ENCODE data around the gene PCID2. TPM values are rescaled to one million over a fixed set of nuclear protein-coding genes. Genes with fewer than 3 reads are reported as not detected.
"Not testable (repeated sequence)": the region's sequence is repeated elsewhere in the genome, so short reads cannot be mapped to it uniquely, and the experiment has no call there.

Gene PCID2
- 10 to 100 TPM; 26.8 to 51.6 (median 35.0) TPM for total RNA-seq
- long read RNA-seq, donor 1, transcript PCID2-202 (14 exons, 1,898 nt), result major isoform, 35 of 60 reads
- long read RNA-seq, donor 1, transcript PCID2-206 (15 exons, 1,671 nt), result minor isoform, 8 of 60 reads
- long read RNA-seq, donor 1, partial matches to known transcripts, result 0 of 60 reads
- long read RNA-seq, donor 1, other reads (novel, unspliced or antisense), result 13 of 60 reads
- long read RNA-seq, donor 2, transcript PCID2-202 (14 exons, 1,898 nt), result major isoform, 11 of 26 reads
- long read RNA-seq, donor 2, partial matches to known transcripts, result 2 of 26 reads
- long read RNA-seq, donor 2, other reads (novel, unspliced or antisense), result 3 of 26 reads

DNA sequence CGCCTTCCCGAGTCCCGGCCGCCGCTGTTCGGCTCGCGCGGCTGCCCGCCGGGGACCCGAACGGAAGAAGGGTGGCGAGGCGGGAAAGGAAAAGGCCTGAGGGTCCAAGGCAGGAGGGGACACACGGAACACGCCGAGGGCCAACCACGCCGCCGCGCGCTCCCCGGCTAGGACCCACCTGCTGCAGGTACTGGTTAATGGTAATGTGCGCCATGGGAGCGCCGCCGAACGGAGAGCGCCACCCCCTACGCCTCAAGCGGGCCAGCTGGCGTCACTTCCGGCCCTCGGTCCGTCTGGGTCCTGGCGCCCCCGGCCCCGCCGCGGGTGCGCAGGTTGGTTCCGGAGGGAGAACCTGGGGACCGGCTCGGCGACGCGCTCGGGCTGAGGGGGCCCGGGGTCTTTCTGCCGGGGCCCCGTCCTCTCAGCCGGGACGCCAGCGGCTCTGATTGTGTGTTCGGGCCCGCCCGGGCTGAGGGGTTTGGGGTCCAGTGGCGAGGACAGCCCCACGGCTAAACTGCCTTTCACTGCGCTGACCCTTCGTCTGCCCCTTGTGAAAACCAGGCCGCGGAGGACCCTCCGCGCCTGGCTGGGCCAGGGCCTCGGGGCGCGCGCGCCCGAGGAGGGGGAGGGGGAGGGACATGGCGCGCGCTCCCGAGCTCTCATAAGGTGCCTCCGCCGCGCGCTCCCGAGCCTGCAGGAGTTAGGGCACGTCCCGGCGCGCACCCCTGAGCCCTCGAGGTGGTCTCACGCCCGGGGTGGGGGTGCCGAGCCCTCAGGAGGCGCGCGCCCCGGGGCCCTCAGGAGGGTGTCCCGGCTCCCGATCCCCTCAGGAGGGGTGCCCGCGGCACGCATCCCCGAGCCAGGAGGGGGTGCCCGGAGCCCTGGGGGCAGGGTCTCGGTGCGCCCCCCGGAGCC is at the start of gene PCID2:
TSS of gene PCID2 (minus strand) at position 249 of the 915 bp plus-strand sequence. CDS start at position 214, 35 bp downstream.
- TF ChIP-seq, protein P1, sequence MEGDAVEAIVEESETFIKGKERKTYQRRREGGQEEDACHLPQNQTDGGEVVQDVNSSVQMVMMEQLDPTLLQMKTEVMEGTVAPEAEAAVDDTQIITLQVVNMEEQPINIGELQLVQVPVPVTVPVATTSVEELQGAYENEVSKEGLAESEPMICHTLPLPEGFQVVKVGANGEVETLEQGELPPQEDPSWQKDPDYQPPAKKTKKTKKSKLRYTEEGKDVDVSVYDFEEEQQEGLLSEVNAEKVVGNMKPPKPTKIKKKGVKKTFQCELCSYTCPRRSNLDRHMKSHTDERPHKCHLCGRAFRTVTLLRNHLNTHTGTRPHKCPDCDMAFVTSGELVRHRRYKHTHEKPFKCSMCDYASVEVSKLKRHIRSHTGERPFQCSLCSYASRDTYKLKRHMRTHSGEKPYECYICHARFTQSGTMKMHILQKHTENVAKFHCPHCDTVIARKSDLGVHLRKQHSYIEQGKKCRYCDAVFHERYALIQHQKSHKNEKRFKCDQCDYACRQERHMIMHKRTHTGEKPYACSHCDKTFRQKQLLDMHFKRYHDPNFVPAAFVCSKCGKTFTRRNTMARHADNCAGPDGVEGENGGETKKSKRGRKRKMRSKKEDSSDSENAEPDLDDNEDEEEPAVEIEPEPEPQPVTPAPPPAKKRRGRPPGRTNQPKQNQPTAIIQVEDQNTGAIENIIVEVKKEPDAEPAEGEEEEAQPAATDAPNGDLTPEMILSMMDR (IDR thresholded peaks at IDR 0.05), result no peak
- Histone ChIP-seq H3K4me1 (ENCODE audit: low read depth) (peaks cover 20% of the 10 kb centered on the region), H3K4me3 (peak within 1 kb of the TSS; percentile 93), H3K9me3 (no peaks in the 10 kb centered on the region), H3K36me3 (ENCODE audit: low read depth) (no peaks in the 10 kb centered on the region)
- ATAC-seq (peak; percentile 93), DNase-seq (peak; percentile 90 to 94 (median 94))
- intact Hi-C loops (cut with DNase I, micrococcal nuclease), result no loop called here

DNA sequence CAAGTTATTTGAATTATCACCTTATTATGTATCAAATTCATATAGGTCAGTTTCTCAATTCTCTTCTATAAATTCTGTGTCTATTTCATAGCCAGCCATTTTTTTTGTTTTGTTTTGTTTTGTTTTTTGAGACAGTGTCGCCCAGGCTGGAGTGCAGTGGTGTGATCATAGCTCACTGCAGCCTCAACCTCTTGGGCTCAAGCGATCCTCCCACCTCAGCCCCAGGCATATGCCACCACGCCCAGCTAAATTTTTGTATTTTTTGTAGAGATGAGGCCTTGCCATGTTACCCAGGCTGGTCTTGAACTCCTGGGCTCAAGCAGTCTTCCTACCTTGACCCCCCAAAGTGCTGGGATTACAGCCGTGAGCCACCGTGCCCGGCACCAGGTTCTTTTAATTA is 49.4 kb upstream of the PCID2 start:
- DNase-seq; ATAC-seq; H3K4me3 ChIP-seq; H3K9me3 ChIP-seq; H3K4me1 ChIP-seq (ENCODE audit: low read depth); intact Hi-C loops (cut with DNase I, micrococcal nuclease): not testable (repeated sequence)
- H3K36me3 ChIP-seq (ENCODE audit: low read depth), result peaks cover 18% of the 10 kb centered on the region

DNA sequence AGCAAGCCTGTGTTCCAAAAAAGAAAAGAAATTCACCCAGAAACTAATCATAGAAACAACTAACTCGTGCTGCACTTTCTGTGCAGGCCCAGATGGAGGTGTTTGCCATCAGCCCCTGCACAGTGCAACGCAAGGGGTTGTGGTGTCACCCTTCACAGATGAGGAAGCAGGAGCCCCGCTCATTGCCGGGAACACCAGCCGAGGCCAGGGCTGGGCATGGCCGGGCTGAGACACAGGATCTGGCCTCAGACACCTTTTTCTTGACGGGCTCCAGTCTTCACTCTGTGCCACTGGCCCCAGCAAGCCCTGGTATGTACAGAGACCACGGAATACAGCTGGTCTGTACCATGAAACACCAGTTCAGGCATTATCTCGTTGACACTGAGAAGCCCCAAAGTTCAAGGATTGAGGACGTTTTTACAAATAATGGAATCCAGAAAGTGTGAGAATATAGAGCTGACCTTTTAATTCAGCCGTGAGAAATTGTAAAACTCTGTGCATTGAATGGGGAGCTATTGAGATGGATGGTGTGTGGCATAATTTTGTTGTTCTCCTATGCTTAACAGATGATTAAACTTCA is 44.1 kb upstream of the PCID2 start:
- no peaks in the 10 kb centered on the region for H3K36me3 ChIP-seq (ENCODE audit: low read depth)

DNA sequence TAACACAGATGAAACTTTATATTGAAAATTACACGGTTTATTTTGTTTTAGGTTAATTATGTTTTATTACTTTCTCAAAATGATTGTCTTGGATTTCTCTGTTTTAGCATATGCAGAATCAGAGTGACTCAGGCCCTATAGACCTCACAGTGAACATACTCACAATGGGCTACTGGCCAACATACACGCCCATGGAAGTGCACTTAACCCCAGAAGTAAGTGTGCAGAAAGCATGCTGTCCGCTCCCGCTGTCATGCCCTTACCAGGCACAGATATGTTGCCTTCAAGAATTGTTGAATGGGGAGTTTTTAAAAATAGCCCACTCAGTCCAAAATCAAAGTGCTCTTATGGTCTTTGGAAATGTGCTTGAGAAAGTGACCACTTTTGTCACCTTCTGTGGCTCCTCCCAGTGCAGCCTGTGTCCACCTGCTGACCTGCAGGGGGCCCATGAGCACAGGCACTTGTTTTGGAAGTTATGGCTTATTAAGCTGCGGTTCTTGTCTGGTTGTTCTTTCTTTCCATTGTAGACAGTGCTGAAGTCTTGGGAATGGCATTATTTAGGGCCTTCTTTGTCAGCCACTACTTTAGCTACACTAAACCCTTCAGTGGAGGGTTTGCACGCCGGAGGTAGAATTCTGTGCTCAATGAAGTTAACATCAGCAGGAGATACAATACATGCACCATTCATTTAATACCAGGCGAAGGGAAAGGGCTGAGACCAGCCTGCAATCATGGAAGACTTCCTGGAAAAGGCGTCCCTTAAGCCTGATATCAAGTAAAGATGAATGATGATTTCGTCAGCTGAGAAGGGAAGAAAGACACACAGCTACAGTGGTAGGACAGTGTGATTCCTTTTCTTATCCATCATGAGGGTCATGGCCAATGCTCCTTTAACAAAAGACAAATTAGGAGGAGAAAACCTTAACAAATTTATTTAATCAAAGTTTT is 37.7 kb upstream of the PCID2 start:
- DNase-seq (no peak), ATAC-seq (no peak)
- no peaks in the 10 kb centered on the region for H3K36me3 ChIP-seq (ENCODE audit: low read depth)
- H3K9me3 ChIP-seq, result no peaks in the 10 kb centered on the region
- TF ChIP-seq, protein P1 (IDR thresholded peaks at IDR 0.05), result no peak
- no peaks in the 10 kb centered on the region for H3K4me1 ChIP-seq (ENCODE audit: low read depth)
- intact Hi-C loops (cut with DNase I, micrococcal nuclease), result no loop called here
- H3K4me3 ChIP-seq, result no peak overlapping the region

More for the DNA sequence above, 44.1 kb upstream of the PCID2 start:
- DNase-seq (no peak), ATAC-seq (no peak)
- H3K4me3 ChIP-seq, result no peak overlapping the region
- TF ChIP-seq, protein P1 (IDR thresholded peaks at IDR 0.05), result no peak
- no peaks in the 10 kb centered on the region for H3K4me1 ChIP-seq (ENCODE audit: low read depth)
- intact Hi-C loops (cut with DNase I, micrococcal nuclease), result no loop called here
- no peaks in the 10 kb centered on the region for H3K9me3 ChIP-seq

DNA sequence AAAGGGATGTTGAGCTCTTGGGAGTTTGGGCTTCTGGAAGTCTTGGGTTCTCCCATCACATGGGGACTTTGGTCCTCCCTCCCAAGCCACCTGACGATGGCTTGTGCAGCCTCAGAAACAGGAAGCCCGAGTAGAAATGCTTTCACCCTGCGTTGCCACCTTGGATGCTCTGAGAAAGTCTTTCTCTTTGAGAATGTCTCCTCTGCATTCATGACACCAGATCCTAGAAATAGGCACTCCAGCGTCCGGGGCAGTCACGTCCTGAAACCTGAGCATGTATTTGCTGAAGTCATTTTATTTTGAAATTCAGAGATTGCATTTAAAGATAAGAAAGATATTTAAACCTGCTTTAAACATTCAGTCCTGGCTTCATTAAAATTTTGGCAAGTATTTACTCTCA is 35.4 kb upstream of the PCID2 start:
- H3K36me3 ChIP-seq (ENCODE audit: low read depth), result peaks cover 6% of the 10 kb centered on the region
- no peak overlapping the region for H3K4me3 ChIP-seq
- no peak for ATAC-seq
- intact Hi-C loops (cut with DNase I, micrococcal nuclease), result no loop called here
- DNase-seq, result no peak
- no peaks in the 10 kb centered on the region for H3K9me3 ChIP-seq
- TF ChIP-seq, protein P1 (IDR thresholded peaks at IDR 0.05), result no peak
- no peaks in the 10 kb centered on the region for H3K4me1 ChIP-seq (ENCODE audit: low read depth)

DNA sequence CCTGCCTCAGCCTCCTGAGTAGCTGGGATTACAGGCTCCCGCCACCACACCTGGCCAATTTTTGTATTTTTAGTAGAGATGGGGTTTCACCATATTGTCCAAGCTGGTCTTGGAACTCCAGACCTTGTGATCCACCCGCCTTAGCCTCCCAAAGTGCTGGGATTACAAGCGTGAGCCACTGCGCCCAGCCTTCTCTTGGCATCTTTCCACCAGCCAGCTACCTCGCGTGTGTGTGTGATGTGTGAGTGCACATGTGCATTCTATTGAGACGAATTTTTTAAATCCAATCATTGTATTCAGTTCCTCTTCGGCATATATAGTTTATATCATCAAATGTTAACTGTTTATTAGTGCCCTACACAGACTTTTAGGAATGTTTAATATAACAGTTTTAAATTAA is 33.2 kb upstream of the PCID2 start:
- H3K4me1 ChIP-seq (ENCODE audit: low read depth); H3K9me3 ChIP-seq; DNase-seq; intact Hi-C loops (cut with DNase I, micrococcal nuclease); ATAC-seq; H3K36me3 ChIP-seq (ENCODE audit: low read depth); H3K4me3 ChIP-seq: not testable (repeated sequence)
